ENCODE data around the gene KRTAP13-4. TPM values are rescaled to one million over a fixed set of nuclear protein-coding genes. Genes with fewer than 3 reads are reported as not detected.
A peak's percentile ranks its signal among the peaks of the same experiment; 100 is the strongest.

Gene KRTAP13-4, protein sequence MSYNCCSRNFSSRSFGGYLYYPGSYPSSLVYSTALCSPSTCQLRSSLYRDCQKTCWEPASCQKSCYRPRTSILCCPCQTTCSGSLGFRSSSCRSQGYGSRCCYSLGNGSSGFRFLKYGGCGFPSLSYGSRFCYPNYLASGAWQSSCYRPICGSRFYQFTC
- not detected for total RNA-seq

DNA sequence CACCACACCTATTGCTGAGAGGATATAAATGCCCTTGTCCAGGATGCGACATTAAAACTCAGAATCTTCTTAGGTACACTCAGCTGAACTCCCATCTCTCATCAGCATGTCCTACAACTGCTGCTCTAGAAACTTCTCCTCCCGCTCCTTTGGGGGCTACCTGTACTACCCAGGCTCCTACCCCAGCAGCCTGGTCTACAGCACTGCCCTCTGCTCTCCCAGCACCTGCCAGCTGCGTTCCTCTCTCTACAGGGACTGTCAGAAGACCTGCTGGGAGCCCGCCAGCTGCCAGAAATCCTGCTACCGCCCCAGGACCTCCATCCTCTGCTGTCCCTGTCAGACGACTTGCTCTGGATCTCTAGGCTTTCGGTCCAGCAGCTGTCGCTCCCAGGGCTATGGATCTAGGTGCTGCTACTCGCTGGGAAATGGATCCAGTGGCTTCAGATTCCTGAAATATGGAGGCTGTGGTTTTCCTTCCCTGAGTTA is at the start of gene KRTAP13-4:
KRTAP13-4 (plus strand) TSS at position 51 of the 486 bp plus-strand sequence; CDS start at position 107, 56 bp downstream.
- no peaks in the 10 kb centered on the region for H3K36me3 Mint-ChIP-seq (ENCODE audit: low read depth)
- POLR2A ChIA-PET: no interaction called here
- CTCF ChIA-PET: no interaction called here
- H3K27me3 Mint-ChIP-seq (ENCODE audit: low read depth): no peaks in the 10 kb centered on the region
- ATAC-seq (no peak), DNase-seq (no peak)
- no peaks in the 10 kb centered on the region for H3K4me1 Mint-ChIP-seq (ENCODE audit: low read depth)
- H3K9me3 Mint-ChIP-seq (ENCODE audit: insufficient read depth): no peaks in the 10 kb centered on the region
- H3K27ac Mint-ChIP-seq: no peak within 1 kb of the TSS
- no peak within 1 kb of the TSS for H3K4me3 Mint-ChIP-seq

DNA sequence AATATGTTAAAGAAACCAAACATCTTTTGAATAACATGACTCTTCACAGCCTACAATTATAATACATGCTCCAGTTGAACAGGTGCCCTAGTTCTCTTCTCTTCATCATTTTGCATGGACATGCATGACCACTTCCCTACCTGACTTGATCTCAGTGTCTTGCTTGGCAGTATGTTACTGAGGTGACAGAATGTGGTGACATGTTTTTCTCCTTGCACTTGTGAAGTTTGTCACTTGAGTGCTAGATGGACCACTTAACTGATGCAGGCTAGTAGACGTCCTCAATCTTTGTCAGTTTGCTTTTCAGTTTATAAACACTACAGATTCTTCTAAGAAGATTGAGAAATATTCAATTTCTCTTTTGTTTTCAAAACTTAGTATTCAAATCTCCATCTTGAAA is 47.8 kb upstream of the KRTAP13-4 start:
- no peaks in the 10 kb centered on the region for H3K9me3 Mint-ChIP-seq (ENCODE audit: insufficient read depth)
- CTCF ChIA-PET: no interaction called here
- POLR2A ChIA-PET: no interaction called here
- DNase-seq (no peak), ATAC-seq (no peak)
- H3K27ac Mint-ChIP-seq: no peak overlapping the region
- H3K36me3 Mint-ChIP-seq (ENCODE audit: low read depth): no peaks in the 10 kb centered on the region
- H3K4me3 Mint-ChIP-seq: no peak overlapping the region
- no peaks in the 10 kb centered on the region for H3K4me1 Mint-ChIP-seq (ENCODE audit: low read depth)
- H3K27me3 Mint-ChIP-seq (ENCODE audit: low read depth): no peaks in the 10 kb centered on the region

DNA sequence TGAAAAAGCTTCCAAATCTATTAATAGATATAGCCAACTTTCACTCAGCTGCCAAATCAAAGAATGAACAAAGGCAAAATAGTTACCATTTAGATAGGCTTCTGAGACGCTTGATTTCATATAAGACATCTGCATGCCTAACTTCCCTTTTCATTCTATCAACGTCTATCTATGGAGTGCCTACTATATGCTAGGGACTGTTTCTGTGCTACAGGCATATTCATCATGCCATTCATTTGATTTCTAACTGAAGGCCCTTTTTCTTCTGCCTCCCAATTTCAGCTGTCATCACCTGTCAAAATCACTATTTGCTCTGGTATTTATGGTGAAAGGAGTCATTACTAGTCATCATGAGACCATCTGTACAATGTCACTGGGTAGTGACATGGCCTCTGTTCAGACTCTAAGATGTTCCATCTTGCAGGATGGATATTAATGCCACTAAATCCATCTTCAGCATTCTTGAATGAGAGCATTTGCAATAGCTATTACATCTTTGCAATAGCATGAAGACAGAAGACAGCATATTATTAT is 38.5 kb upstream of the KRTAP13-4 start:
- Mint-ChIP-seq H3K27ac (no peak overlapping the region), H3K9me3 (ENCODE audit: insufficient read depth) (no peaks in the 10 kb centered on the region), H3K4me3 (no peak overlapping the region), H3K27me3 (ENCODE audit: low read depth) (no peaks in the 10 kb centered on the region), H3K4me1 (ENCODE audit: low read depth) (no peaks in the 10 kb centered on the region), H3K36me3 (ENCODE audit: low read depth) (no peaks in the 10 kb centered on the region)
- DNase-seq: no peak
- ATAC-seq: no peak
- CTCF ChIA-PET: no interaction called here
- POLR2A ChIA-PET: no interaction called here

DNA sequence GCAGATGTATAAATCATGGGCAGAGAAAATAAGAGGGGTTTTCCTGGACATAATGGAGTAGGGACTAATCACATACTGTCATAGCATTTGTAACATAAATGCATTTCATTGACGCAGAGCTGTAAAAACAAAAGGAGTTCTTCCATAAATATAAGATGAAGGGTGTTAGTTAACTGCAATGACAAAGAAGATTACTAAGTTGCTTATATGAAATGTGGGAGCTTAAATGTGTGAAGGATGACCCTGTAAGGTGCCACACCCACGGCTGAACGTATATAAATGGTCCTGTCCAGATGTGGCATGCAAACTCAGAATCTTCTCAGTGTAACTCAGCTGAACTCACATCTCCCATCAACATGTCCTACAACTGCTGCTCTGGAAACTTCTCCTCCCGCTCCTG is 34.3 kb upstream of the KRTAP13-4 start, which contains the start of gene KRTAP13-1:
KRTAP13-1 (plus strand) TSS at position 301 of the 400 bp plus-strand sequence; CDS start at position 357, 56 bp downstream.
- H3K36me3 Mint-ChIP-seq (ENCODE audit: low read depth): no peaks in the 10 kb centered on the region
- POLR2A ChIA-PET: no interaction called here
- H3K4me1 Mint-ChIP-seq (ENCODE audit: low read depth): no peaks in the 10 kb centered on the region
- ATAC-seq (no peak), DNase-seq (no peak)
- no peaks in the 10 kb centered on the region for H3K9me3 Mint-ChIP-seq (ENCODE audit: insufficient read depth)
- H3K4me3 Mint-ChIP-seq: no peak within 1 kb of the TSS
- no peak within 1 kb of the TSS for H3K27ac Mint-ChIP-seq
- H3K27me3 Mint-ChIP-seq (ENCODE audit: low read depth): no peaks in the 10 kb centered on the region
- CTCF ChIA-PET: no interaction called here

DNA sequence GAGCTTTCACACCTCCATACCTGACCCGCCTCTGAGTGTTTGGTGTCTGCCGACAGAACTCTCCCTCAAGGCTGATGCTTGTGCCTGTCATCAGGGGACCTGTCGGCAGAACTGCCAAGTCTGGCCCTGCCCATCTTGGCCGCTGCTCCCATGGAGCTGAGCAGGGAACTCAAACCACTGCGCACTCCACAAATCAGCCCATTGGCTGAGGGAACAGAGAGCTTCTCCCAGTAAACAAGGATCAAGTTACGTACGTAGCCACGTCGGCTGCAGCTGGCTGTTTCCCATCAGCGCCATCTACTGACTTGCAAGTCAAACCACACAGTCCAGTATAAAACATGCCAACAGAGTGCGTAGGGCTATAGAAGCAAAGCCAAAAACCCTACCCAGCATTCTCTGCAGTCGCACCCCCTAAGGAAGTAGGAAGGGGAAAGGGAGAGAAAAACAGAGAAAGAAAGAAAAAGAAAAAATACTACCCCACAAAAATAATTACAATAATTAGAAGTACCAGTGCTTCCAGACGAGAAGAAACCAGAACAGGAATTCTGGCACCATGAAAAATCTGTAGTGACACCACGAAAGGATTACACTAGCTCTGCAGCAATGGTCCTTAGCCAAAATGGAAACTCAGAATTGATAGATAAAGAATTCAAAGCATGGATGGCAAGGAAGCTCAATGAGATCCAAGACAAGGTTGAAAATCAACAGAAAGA is 21.1 kb upstream of the KRTAP13-4 start:
- H3K27me3 Mint-ChIP-seq (ENCODE audit: low read depth): peaks cover 6% of the 10 kb centered on the region
- CTCF ChIA-PET: interaction anchor here (0.9 kb wide), 1 partner anchor 26 kb away, joined by 3 read pairs; no protein-coding TSS in a partner anchor

DNA sequence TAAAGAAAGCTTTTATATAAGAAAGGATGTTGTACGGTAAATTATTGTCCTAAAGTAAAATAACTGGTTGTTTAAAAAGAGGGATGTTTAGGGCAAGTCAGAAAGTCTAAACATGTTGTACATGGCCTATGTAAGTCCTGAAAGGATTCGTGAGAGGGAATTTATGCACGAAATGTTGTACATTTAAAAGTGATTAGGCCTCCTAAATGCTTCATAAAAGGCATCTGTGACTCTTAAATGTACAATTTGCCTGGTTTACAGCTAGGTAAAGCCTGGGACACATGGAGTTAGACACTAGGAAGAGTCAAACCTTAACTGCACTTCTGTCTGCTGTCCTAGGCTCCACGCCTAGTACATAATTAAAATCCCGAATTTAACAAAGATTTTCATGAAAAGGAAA is 14.0 kb upstream of the KRTAP13-4 start:
- H3K9me3 Mint-ChIP-seq (ENCODE audit: insufficient read depth): peaks cover 5% of the 10 kb centered on the region
- POLR2A ChIA-PET: no interaction called here
- no peak overlapping the region for H3K27ac Mint-ChIP-seq
- H3K4me3 Mint-ChIP-seq: no peak overlapping the region
- H3K27me3 Mint-ChIP-seq (ENCODE audit: low read depth): no peaks in the 10 kb centered on the region
- no peaks in the 10 kb centered on the region for H3K36me3 Mint-ChIP-seq (ENCODE audit: low read depth)
- H3K4me1 Mint-ChIP-seq (ENCODE audit: low read depth): no peaks in the 10 kb centered on the region
- CTCF ChIA-PET: no interaction called here
- no peak for ATAC-seq
- DNase-seq: no peak

More for the DNA sequence above, 21.1 kb upstream of the KRTAP13-4 start:
- no peaks in the 10 kb centered on the region for H3K9me3 Mint-ChIP-seq (ENCODE audit: insufficient read depth)
- no peak overlapping the region for H3K4me3 Mint-ChIP-seq
- no peak overlapping the region for H3K27ac Mint-ChIP-seq
- H3K4me1 Mint-ChIP-seq (ENCODE audit: low read depth): peaks cover 3% of the 10 kb centered on the region
- ATAC-seq: peak; percentile 49
- H3K36me3 Mint-ChIP-seq (ENCODE audit: low read depth): no peaks in the 10 kb centered on the region
- POLR2A ChIA-PET: no interaction called here
- DNase-seq: peak; percentile 23

DNA sequence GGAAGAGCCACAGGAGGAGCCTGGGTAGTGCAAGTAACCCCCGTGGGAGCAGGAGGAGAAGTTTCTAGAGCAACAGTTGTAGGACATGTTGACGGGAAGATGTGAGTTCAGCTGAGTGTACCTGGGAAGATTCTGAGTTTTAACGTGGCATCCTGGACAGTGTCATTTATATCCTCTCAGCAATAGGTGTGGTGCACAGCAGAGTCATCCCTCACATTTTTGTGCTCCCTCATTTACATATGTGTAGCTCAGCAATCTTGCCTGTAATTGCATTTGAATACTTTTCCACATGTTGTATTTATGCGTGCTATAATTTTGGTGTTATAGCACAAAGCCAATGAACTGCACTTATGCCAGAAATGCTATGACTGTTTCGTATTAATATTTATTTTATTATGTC is 4.2 kb upstream of the KRTAP13-4 start, which contains the start of gene KRTAP13-3:
KRTAP13-3 (minus strand) TSS at position 101 of the 400 bp plus-strand sequence; CDS start at position 87, 14 bp downstream.
- no peaks in the 10 kb centered on the region for H3K9me3 Mint-ChIP-seq (ENCODE audit: insufficient read depth)
- DNase-seq (no peak), ATAC-seq (no peak)
- H3K27me3 Mint-ChIP-seq (ENCODE audit: low read depth): no peaks in the 10 kb centered on the region
- no peak within 1 kb of the TSS for H3K4me3 Mint-ChIP-seq
- H3K4me1 Mint-ChIP-seq (ENCODE audit: low read depth): no peaks in the 10 kb centered on the region
- ChIA-PET CTCF (no interaction called here), POLR2A (no interaction called here)
- H3K36me3 Mint-ChIP-seq (ENCODE audit: low read depth): no peaks in the 10 kb centered on the region
- H3K27ac Mint-ChIP-seq: no peak within 1 kb of the TSS

DNA sequence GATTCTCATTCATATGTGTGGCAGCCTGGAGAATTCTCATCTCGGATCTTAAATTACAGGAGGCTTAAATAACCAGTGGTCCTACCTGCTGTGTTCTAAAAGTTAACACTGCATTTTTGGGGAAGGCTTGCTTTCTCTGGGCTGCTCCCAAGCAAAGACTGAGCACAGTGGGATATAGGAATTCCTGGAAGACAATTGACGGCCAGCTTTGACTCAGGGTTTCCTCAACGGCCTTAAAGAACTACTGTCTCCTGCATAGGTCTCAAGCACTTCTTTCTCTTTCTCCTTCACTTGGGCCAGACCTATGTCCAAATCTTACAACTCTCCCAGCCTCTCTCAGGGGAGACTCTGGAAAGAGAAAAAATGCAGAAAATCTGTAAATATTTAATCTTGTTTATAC is 3.3 kb upstream of the KRTAP13-4 start:
- ChIA-PET POLR2A (no interaction called here), CTCF (no interaction called here)
- no peak for DNase-seq
- Mint-ChIP-seq H3K27me3 (ENCODE audit: low read depth) (no peaks in the 10 kb centered on the region), H3K36me3 (ENCODE audit: low read depth) (no peaks in the 10 kb centered on the region), H3K9me3 (ENCODE audit: insufficient read depth) (no peaks in the 10 kb centered on the region), H3K4me3 (no peak overlapping the region), H3K4me1 (ENCODE audit: low read depth) (no peaks in the 10 kb centered on the region), H3K27ac (no peak overlapping the region)
- ATAC-seq: no peak

DNA sequence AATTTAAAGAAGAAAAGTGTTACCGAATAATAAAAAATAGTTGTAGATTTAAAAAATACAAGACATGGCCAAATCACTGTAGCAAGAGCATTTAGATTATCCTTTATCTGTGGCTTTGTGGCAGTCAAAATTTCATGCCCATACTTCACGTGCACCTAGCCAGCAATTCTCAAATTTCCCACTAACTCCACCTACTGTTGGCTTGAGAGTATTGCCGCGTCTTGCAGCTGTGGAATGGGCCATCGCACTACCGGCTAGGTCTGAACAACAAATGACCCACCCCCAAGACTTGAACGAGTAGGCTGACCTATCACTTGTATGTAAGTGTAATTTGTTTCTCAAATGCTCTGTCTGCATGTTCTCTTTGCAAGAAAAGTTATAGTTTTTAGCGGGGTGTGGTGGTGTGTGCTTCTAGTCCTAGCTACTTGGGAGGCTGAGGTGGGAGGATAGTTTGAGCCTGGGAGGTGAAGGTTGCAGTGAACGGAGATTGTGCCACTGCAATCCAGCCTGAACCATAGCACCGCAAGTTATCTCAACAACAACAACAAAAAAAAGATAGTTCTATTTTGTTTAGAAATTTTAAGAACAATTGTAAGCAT is 4.1 kb downstream of the KRTAP13-4 start:
- ChIA-PET CTCF (interaction anchor here (0.9 to 1.5 kb wide), 3 partner anchors 9 to 19 kb away, joined by 3 to 5 read pairs (median 4); no protein-coding TSS in a partner anchor), POLR2A (no interaction called here)
- ATAC-seq: no peak

DNA sequence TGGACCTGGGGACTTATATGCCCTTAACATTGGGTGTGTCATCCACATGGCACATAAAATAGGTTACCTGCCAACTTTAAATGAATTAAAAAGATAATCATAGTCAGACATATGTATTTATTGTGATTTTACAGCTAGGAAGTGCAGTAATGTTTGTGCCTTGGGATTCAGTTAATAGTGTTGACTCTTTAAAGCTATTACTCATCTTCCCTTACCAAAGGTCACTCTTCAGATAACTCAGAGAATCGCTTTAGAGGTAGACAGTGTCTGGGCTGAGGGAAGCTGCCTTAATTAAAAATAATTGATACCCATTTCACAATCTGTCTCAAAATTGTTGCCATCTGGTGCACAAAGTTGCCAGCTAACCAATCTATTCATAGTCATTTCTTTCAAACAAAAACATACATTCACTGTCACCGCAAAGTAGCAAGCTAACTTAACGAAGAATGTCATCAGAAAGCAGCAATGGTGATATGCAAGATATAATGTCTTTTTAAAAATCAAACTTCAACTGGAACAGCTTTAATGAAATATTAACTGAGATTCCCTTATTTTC is 7.1 kb downstream of the KRTAP13-4 start:
- H3K9me3 Mint-ChIP-seq (ENCODE audit: insufficient read depth): no peaks in the 10 kb centered on the region
- H3K27me3 Mint-ChIP-seq (ENCODE audit: low read depth): no peaks in the 10 kb centered on the region

More for the DNA sequence above, 4.1 kb downstream of the KRTAP13-4 start:
- peak; percentile 28 for DNase-seq
- H3K9me3 Mint-ChIP-seq (ENCODE audit: insufficient read depth): no peaks in the 10 kb centered on the region
- H3K27me3 Mint-ChIP-seq (ENCODE audit: low read depth): no peaks in the 10 kb centered on the region
- no peak overlapping the region for H3K27ac Mint-ChIP-seq
- H3K4me3 Mint-ChIP-seq: no peak overlapping the region
- H3K4me1 Mint-ChIP-seq (ENCODE audit: low read depth): no peaks in the 10 kb centered on the region
- no peaks in the 10 kb centered on the region for H3K36me3 Mint-ChIP-seq (ENCODE audit: low read depth)

DNA sequence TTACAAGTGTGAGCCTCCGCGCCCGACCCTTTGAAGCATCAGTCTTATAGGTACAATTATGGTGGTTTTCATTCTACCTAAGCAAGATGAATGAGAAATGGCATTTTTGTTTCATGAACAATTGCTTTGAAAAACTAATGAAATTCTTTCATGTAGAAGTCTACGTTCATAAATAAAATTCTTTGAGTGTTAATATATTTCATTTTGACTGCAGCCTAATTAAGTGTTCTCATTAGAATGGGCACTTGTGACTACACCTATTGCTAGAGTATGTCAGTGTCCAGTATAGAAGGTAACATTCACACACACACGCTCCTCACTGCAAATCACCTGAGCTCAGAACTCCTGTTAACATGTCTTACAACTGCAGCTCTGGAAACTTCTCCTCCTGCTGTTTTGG is 10.0 kb downstream of the KRTAP13-4 start, which contains the start of gene KRTAP15-1:
KRTAP15-1 (plus strand) TSS at position 301 of the 400 bp plus-strand sequence; CDS start at position 354, 53 bp downstream.
- Mint-ChIP-seq H3K36me3 (ENCODE audit: low read depth) (no peaks in the 10 kb centered on the region), H3K9me3 (ENCODE audit: insufficient read depth) (no peaks in the 10 kb centered on the region), H3K27me3 (ENCODE audit: low read depth) (no peaks in the 10 kb centered on the region), H3K4me1 (ENCODE audit: low read depth) (no peaks in the 10 kb centered on the region), H3K27ac (no peak within 1 kb of the TSS), H3K4me3 (no peak within 1 kb of the TSS)
- ChIA-PET CTCF (no interaction called here), POLR2A (no interaction called here)
- no peak for ATAC-seq
- no peak for DNase-seq

More for the DNA sequence above, 7.1 kb downstream of the KRTAP13-4 start:
- no peaks in the 10 kb centered on the region for H3K36me3 Mint-ChIP-seq (ENCODE audit: low read depth)
- ATAC-seq (no peak), DNase-seq (no peak)
- POLR2A ChIA-PET: no interaction called here
- H3K4me3 Mint-ChIP-seq: no peak overlapping the region
- no peaks in the 10 kb centered on the region for H3K4me1 Mint-ChIP-seq (ENCODE audit: low read depth)
- CTCF ChIA-PET: interaction anchor here (0.7 kb wide), 1 partner anchor 29 kb away, joined by 3 read pairs; no protein-coding TSS in a partner anchor
- H3K27ac Mint-ChIP-seq: no peak overlapping the region
